T-cell (primary cell): Measurements from ENCODE around the gene ADGRD1. TPM values are rescaled to one million over a fixed set of nuclear protein-coding genes. Genes with fewer than 3 reads are reported as not detected.

ENCODE experiments used
- ATAC-seq, 4 experiments: fragments of 200-7000 bp in 3 of 4; fragments of 150-1000 bp in 1 of 4; cut with Tn5 transposase; replicated peaks in 1 of 4; 1 replicate in 3 of 4; 2 replicates in 1 of 4; pipeline ENCODE4 v1.10.0; 2021; ENCODE audit warnings: moderate library complexity in 3 of 4, mild to moderate bottlenecking in 2 of 4, moderate number of reproducible peaks in 1 of 4
- CTCF ChIA-PET, 2 donors: fragments of 300-600 bp; sonication (Branson Sonifier 250); formaldehyde crosslinking; loops; one replicate each; lab custom pipeline; 2022; ENCODE audit warnings: antibody characterized with exemption in 2 of 2; lab: Charles Lee
- POLR2A ChIA-PET, 2 donors: fragments of 300-600 bp; sonication (Branson Sonifier 250); formaldehyde crosslinking; loops; one replicate each; lab custom pipeline; 2022; ENCODE audit warnings: antibody characterized with exemption in 2 of 2; lab: Charles Lee
- DNase-seq, 35 experiments: peaks; one replicate each; pipeline versions ENCODE4 v3.0.0 to v3.0.0-alpha.2; 2013 to 2023
- H3K27ac ChIP-seq: one replicate; pipeline ENCODE4 v1.5.1; 2013; ENCODE audit warnings: low read length
- H3K27me3 ChIP-seq, 2 experiments: replicated peaks in 1 of 2; 1 replicate in 1 of 2; 2 replicates in 1 of 2; pipeline versions ENCODE4 v1.6.1 to v1.7.0; 2013; ENCODE audit warnings: low read length in 1 of 2, mixed read lengths in 1 of 2; ENCODE audit not compliant: control insufficient read depth in 2 of 2, insufficient read depth in 2 of 2; ENCODE audit errors: extremely low read depth in 1 of 2
- H3K36me3 ChIP-seq, 2 donors: 1 replicate in 1 of 2; 2 replicates in 1 of 2; pipeline versions ENCODE4 v1.6.1 to v1.7.0; 2013; ENCODE audit warnings: low read length in 1 of 2; ENCODE audit not compliant: control insufficient read depth in 2 of 2, insufficient read depth in 1 of 2; ENCODE audit errors: extremely low read depth in 1 of 2
- H3K4me1 ChIP-seq, 2 experiments: 1 replicate in 1 of 2; 2 replicates in 1 of 2; pipeline versions ENCODE4 v1.6.1 to v1.7.0; 2013; ENCODE audit warnings: low read length in 2 of 2, mixed read lengths in 1 of 2; ENCODE audit not compliant: insufficient read depth in 2 of 2, control insufficient read depth in 1 of 2; ENCODE audit errors: extremely low read depth in 1 of 2
- H3K4me3 ChIP-seq, 2 donors: 1 replicate in 1 of 2; 2 replicates in 1 of 2; pipeline versions ENCODE4 v1.5.1 to v1.7.0; 2013; ENCODE audit warnings: mild to moderate bottlenecking in 2 of 2, low read length in 1 of 2, moderate library complexity in 1 of 2; ENCODE audit not compliant: control insufficient read depth in 1 of 2; ENCODE audit errors: extremely low read depth in 1 of 2
- H3K9me3 ChIP-seq: 2 replicates; pipeline ENCODE4 v1.7.0; 2013
- H3K27ac Mint-ChIP-seq, 2 donors: one replicate each; pipeline ENCODE4 v1.8.0; 2020 to 2021; ENCODE audit warnings: mild to moderate bottlenecking in 2 of 2, mixed read lengths in 2 of 2
- H3K27me3 Mint-ChIP-seq, 2 donors: one replicate each; pipeline ENCODE4 v1.8.0; 2021 to 2022; ENCODE audit warnings: mixed read lengths in 2 of 2
- H3K36me3 Mint-ChIP-seq: one replicate; pipeline ENCODE4 v1.8.0; 2021; ENCODE audit warnings: mixed read lengths
- H3K4me1 Mint-ChIP-seq, 3 donors: one replicate each; pipeline ENCODE4 v1.8.0; 2020 to 2022; ENCODE audit warnings: mixed read lengths in 3 of 3, mild to moderate bottlenecking in 1 of 3
- H3K4me3 Mint-ChIP-seq, 3 donors: one replicate each; pipeline ENCODE4 v1.8.0; 2020 to 2022; ENCODE audit warnings: mild to moderate bottlenecking in 3 of 3, mixed read lengths in 3 of 3, moderate library complexity in 3 of 3
- H3K9me3 Mint-ChIP-seq, 3 donors: one replicate each; pipeline ENCODE4 v1.8.0; 2020 to 2022; ENCODE audit warnings: mixed read lengths in 3 of 3
- WGBS: methylation state at CpG from one replicate; pipeline ENCODE4 v1.1.5; 2013; ENCODE audit warnings: missing lambda C conversion rate; ENCODE audit not compliant: insufficient coverage; 5-methylcytosine and 5-hydroxymethylcytosine counted together
- total RNA-seq, 35 experiments: library from RNA in 6 of 35; stranded (reverse) in 6 of 35; fragments of 120-200 nt in 1 of 35; gene quantifications; one replicate each; pipeline versions ENCODE4 v1.2.1 to v1.2.4 and lab custom pipeline; 2013 to 2026

The ADGRD1 gene
- total RNA-seq, 5 donors from 2014 or later (not counting 1 experiment from before 2014, with no cell fraction given): 0.29 to 1.1 (median 0.43) TPM; not detected in 1

DNA sequence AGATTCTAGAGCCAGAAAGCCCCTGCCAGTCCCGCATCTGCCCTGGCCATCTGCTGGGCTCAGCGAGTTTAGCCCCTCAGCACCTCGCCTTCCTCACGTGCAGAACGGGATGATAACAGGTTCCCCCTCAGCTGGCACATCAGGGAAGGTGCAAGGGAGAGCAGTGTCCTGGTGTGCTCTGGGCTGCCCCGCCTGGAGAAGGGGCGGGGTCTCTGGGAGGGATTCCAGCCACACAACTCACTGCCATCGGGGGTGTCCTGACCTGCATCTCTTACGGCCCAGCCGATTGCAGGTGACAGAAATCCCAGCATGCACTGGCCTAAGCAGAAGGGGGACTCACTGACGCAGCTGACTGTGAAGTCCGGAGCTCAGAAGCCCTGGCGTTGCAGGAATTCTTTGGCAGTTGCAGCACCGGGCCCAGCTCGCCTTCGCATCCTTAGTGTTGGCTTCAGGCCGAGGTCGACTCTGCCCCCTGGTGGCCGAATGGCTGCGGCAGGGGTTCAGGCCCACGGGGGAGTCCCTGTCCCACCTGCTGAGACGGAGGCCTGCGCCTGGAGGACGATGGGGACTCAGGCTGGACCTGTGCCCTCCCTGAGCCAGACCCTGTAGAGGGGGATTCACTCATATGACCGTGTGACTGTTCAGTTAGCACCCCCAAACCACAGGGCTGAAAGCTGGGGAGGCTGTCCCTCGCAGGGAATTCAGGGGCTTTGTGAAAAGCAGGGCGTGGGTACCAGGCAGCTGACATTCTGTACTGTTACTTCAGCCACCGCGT, 178.6 kb downstream of the ADGRD1 start:
- no peaks in the 10 kb centered on the region for H3K9me3 ChIP-seq
- H3K4me1 Mint-ChIP-seq: peaks cover 0 to 6% (median 2%) of the 10 kb centered on the region in 3 donors
- POLR2A ChIA-PET: no interaction called here

GRCh38 chr12:131133015-131133905, 179.6 kb downstream of the ADGRD1 start:
- Mint-ChIP-seq H3K27me3 (no peaks in the 10 kb centered on the region), H3K4me3 (no peak overlapping the region), H3K9me3 (no peaks in the 10 kb centered on the region), H3K4me1 (peaks cover 0 to 6% (median 2%) of the 10 kb centered on the region in 3 donors), H3K27ac (no peak overlapping the region), H3K36me3 (no peaks in the 10 kb centered on the region)
- no peaks in the 10 kb centered on the region for H3K36me3 ChIP-seq
- no peak overlapping the region for H3K27ac ChIP-seq
- H3K9me3 ChIP-seq: no peaks in the 10 kb centered on the region
- ChIA-PET POLR2A (no interaction called here), CTCF (interaction anchor here (1.3 to 6.0 kb wide), 5 partner anchors 28 to 371 kb away, joined by 3 to 43 read pairs (median 7); no protein-coding TSS in a partner anchor)
- peaks cover 0 to 6% of the 10 kb centered on the region in 2 experiments for H3K4me1 ChIP-seq
- DNase-seq (no peak), ATAC-seq (no peak)
- H3K4me3 ChIP-seq: no peak overlapping the region
- H3K27me3 ChIP-seq: peaks cover 0 to 9% of the 10 kb centered on the region in 2 experiments
- 73% methylated on average over 13 of the region's 19 CpGs for WGBS

More for the DNA sequence above, 178.6 kb downstream of the ADGRD1 start:
- Histone ChIP-seq H3K4me3 (no peak overlapping the region), H3K36me3 (no peaks in the 10 kb centered on the region), H3K27ac (no peak overlapping the region), H3K27me3 (peaks cover 0 to 7% of the 10 kb centered on the region in 2 experiments), H3K4me1 (peaks cover 0 to 6% of the 10 kb centered on the region in 2 experiments)
- CTCF ChIA-PET: interaction anchor here (0.9 to 6.0 kb wide), 6 partner anchors 16 to 306 kb away, joined by 3 to 43 read pairs (median 7); no protein-coding TSS in a partner anchor
- H3K27me3 Mint-ChIP-seq: no peaks in the 10 kb centered on the region
- WGBS: 46% methylated on average over 29 of the region's 29 CpGs
- H3K27ac Mint-ChIP-seq: no peak overlapping the region
- DNase-seq (peak; percentile 12 to 77 (median 64)), ATAC-seq (peak; percentile 50 to 71 (median 64))
- H3K36me3 Mint-ChIP-seq: no peaks in the 10 kb centered on the region
- H3K4me3 Mint-ChIP-seq: no peak overlapping the region
- no peaks in the 10 kb centered on the region for H3K9me3 Mint-ChIP-seq

DNA sequence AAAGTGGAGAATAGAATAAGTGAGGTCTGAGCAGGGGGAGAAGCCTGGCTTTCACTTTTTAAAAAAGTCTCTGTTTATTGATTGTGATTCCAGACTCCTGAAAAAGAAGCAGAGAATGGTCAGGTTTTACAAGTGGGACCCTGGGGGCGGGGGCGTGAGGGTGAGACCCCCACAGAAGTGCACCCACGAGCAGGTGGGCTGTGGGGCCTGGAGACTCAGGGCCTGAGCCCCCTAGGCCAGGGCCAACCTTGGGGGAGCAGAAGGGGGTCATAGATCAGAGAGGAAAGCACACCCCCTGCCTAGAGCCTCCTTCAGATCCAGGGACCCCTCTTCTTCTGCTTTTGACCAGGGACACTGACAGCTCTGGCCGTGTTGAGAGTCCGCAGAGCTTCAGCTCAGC, 180.3 kb downstream of the ADGRD1 start:
- POLR2A ChIA-PET: no interaction called here
- 67% methylated on average over 2 of the region's 5 CpGs for WGBS
- Mint-ChIP-seq H3K4me1 (peaks cover 0 to 6% (median 2%) of the 10 kb centered on the region in 3 donors), H3K9me3 (no peaks in the 10 kb centered on the region), H3K36me3 (no peaks in the 10 kb centered on the region), H3K4me3 (no peak overlapping the region), H3K27ac (no peak overlapping the region), H3K27me3 (no peaks in the 10 kb centered on the region)
- Histone ChIP-seq H3K36me3 (no peaks in the 10 kb centered on the region), H3K27me3 (peaks cover 0 to 16% of the 10 kb centered on the region in 2 experiments), H3K9me3 (no peaks in the 10 kb centered on the region), H3K4me3 (no peak overlapping the region), H3K4me1 (peaks cover 0 to 6% of the 10 kb centered on the region in 2 experiments), H3K27ac (no peak overlapping the region)
- ATAC-seq (no peak), DNase-seq (no peak)
- CTCF ChIA-PET: interaction anchor here (0.8 to 6.0 kb wide), 5 partner anchors 28 to 372 kb away, joined by 3 to 43 read pairs (median 3); no protein-coding TSS in a partner anchor

DNA sequence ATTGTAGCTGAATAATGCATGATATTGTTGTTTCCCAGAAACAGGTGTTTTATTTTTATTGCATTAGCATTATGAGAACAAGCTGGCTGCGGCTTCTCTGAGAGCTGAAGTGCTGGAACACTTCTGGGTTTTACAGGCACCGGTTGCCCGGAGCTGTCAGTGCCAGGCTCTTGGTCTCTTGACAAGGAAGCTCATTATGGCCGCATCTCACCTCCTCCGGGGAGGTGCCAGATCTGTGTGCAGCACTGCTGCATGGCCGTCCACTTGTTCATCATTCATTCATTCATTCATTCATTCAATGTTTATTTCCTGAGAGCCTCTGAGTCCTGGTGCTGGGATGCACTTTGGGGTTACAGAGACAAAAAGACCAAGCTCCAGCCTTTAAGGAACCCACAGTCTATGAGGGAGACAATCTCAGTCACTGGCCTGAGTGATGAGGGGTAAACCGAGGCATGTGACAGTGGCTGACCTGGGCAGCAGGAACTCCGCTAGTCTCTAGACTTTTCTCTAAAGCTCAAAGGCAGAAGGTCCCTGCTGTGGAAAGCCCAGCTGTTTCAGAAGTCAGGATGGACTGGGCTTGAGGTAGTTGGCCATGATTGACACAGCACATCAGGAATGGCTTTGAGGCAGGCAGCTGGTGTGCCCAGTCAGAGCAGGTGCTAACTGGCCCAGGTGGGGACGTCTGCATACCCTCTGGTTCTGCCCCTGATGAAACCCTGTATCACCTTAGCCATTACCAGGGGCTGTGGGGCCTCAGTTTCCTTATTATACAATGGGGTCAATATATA, 181.0 kb downstream of the ADGRD1 start:
- Mint-ChIP-seq H3K36me3 (no peaks in the 10 kb centered on the region), H3K27me3 (no peaks in the 10 kb centered on the region), H3K27ac (no peak overlapping the region), H3K4me3 (no peak overlapping the region), H3K4me1 (peaks cover 0 to 5% (median 2%) of the 10 kb centered on the region in 3 donors), H3K9me3 (no peaks in the 10 kb centered on the region)
- DNase-seq (no peak), ATAC-seq (no peak)
- ChIA-PET CTCF (interaction anchor here (0.8 to 6.0 kb wide), 5 partner anchors 29 to 372 kb away, joined by 3 to 43 read pairs (median 3); no protein-coding TSS in a partner anchor), POLR2A (no interaction called here)
- 81% methylated on average over 8 of the region's 9 CpGs for WGBS
- no peak overlapping the region for H3K27ac ChIP-seq
- H3K27me3 ChIP-seq: peaks cover 0 to 16% of the 10 kb centered on the region in 2 experiments
- no peaks in the 10 kb centered on the region for H3K36me3 ChIP-seq
- H3K4me3 ChIP-seq: no peak overlapping the region
- H3K9me3 ChIP-seq: no peaks in the 10 kb centered on the region
- H3K4me1 ChIP-seq: peaks cover 0 to 6% of the 10 kb centered on the region in 2 experiments

- Histone ChIP-seq H3K27me3 (peaks cover 0 to 19% of the 10 kb centered on the region in 2 experiments), H3K9me3 (no peaks in the 10 kb centered on the region), H3K36me3 (no peaks in the 10 kb centered on the region), H3K4me1 (peaks cover 0 to 6% of the 10 kb centered on the region in 2 experiments), H3K27ac (no peak overlapping the region), H3K4me3 (no peak overlapping the region)
- no peak for ATAC-seq
- no peak for DNase-seq
- H3K36me3 Mint-ChIP-seq: no peaks in the 10 kb centered on the region
- WGBS: 93% methylated on average over 11 of the region's 13 CpGs
- no peaks in the 10 kb centered on the region for H3K27me3 Mint-ChIP-seq
- no peak overlapping the region for H3K4me3 Mint-ChIP-seq
- H3K4me1 Mint-ChIP-seq: peaks cover 0 to 2% (median 0%) of the 10 kb centered on the region in 3 donors
- ChIA-PET POLR2A (no interaction called here), CTCF (interaction anchor here in 1 of 2 donors (1.4 to 6.0 kb wide), 2 partner anchors 30 to 309 kb away, joined by 3 to 43 read pairs; no protein-coding TSS in a partner anchor)
- H3K27ac Mint-ChIP-seq: no peak overlapping the region
- H3K9me3 Mint-ChIP-seq: no peaks in the 10 kb centered on the region
Measured at GRCh38 chr12:131135311-131135785, 181.6 kb downstream of the ADGRD1 start.
